Measurements from ENCODE around the gene CLEC20A. TPM values are rescaled to one million over a fixed set of nuclear protein-coding genes. Genes with fewer than 3 reads are reported as not detected.

The CLEC20A gene
- total and polyA plus RNA-seq, 2 of the 8 experiments (the other 6 are each of a cell fraction or from before 2014, with no cell fraction given): not detected

- no peaks in the 10 kb centered on the region for H3K79me2 ChIP-seq (ENCODE audit: control insufficient read depth in 1 of 2, insufficient read depth in 2 of 2, low read length in 2 of 2)
- H3K18ac ChIP-seq (ENCODE audit: extremely low read depth, low read length): no peak overlapping the region
- H3K27me3 ChIP-seq (replicated peaks in 1 of 4; ENCODE audit: control insufficient read depth in 3 of 4, extremely low read depth in 1 of 4, insufficient read depth in 3 of 4, low read length in 3 of 4): no peaks in the 10 kb centered on the region
- no peak overlapping the region for H4K91ac ChIP-seq (replicated peaks; ENCODE audit: insufficient read length, low read length)
- FAIRE-seq: no peak
- H3K79me1 ChIP-seq (ENCODE audit: low read depth, low read length): no peaks in the 10 kb centered on the region; the same call in 1 of the 2 replicates
- TF ChIP-seq TBP (IDR thresholded peaks at IDR 0.05; ENCODE audit: low read depth, low read length) (no peak), SIN3A (conservative IDR thresholded peaks at IDR 0.05 in 1 of 2, IDR thresholded peaks at IDR 0.05 in 1 of 2; ENCODE audit: low read depth in 1 of 2, low read length in 2 of 2) (no peak), GABPA (IDR thresholded peaks at IDR 0.05; ENCODE audit: borderline replicate concordance, insufficient read depth, low read length) (no peak), RNF2 (IDR thresholded peaks at IDR 0.05; ENCODE audit: borderline replicate concordance, low read depth, low read length, missing control alignments, poor library complexity, severe bottlenecking) (no peak), CBX8 (IDR thresholded peaks at IDR 0.05; ENCODE audit: borderline replicate concordance, low read depth, low read length) (no peak), JUND (IDR thresholded peaks at IDR 0.05; ENCODE audit: low read length) (no peak), TAF7 (optimal IDR thresholded peaks at IDR 0.05; ENCODE audit: borderline replicate concordance, low read depth, low read length) (no peak), JUN (IDR thresholded peaks at IDR 0.05; ENCODE audit: low read depth, low read length) (no peak), TAF1 (IDR thresholded peaks at IDR 0.05; ENCODE audit: low read depth, low read length) (no peak), CHD2 (IDR thresholded peaks at IDR 0.05; ENCODE audit: low read length) (no peak), YY1 (IDR thresholded peaks at IDR 0.05; ENCODE audit: low read depth, low read length) (no peak), USF2 (IDR thresholded peaks at IDR 0.05; ENCODE audit: low read length) (no peak)
- CTCF ChIA-PET (ENCODE audit: partially characterized antibody): interaction anchor here (0.7 to 13.1 kb wide), 13 partner anchors 8 to 472 kb away, joined by 3 to 238 read pairs (median 3); partner anchors contain the start of gene TEX35
- H3K4me2 ChIP-seq (ENCODE audit: insufficient read depth in 1 of 2, low read depth in 2 of 2, low read length in 2 of 2): no peak overlapping the region
- no peak overlapping the region for H2BK20ac ChIP-seq (ENCODE audit: low read length)
- H3K27ac ChIP-seq (ENCODE audit: low read depth, low read length): no peak overlapping the region
- no peaks in the 10 kb centered on the region for H3K9me3 ChIP-seq (ENCODE audit: insufficient read depth in 2 of 2, low read depth in 1 of 2, low read length in 1 of 2)
- H4K8ac ChIP-seq (ENCODE audit: extremely low read depth, insufficient read depth, low read length): no peak overlapping the region
- no peak overlapping the region for H3K4ac ChIP-seq (replicated peaks; ENCODE audit: insufficient read length, low read depth, low read length)
- H4K20me1 ChIP-seq (replicated peaks in 1 of 2; ENCODE audit: control insufficient read depth in 1 of 2, insufficient read depth in 2 of 2, low read length in 2 of 2): no peaks in the 10 kb centered on the region
- H2BK15ac ChIP-seq (ENCODE audit: low read length): no peak overlapping the region
- H3K4me3 ChIP-seq (ENCODE audit: extremely low read depth in 1 of 4, insufficient read depth in 2 of 4, low read depth in 3 of 4, low read length in 4 of 4): no peak overlapping the region
- no peak overlapping the region for H3K23ac ChIP-seq (ENCODE audit: insufficient read length)
- POLR2A ChIA-PET (ENCODE audit: partially characterized antibody): interaction anchor here (1.2 kb wide), 1 partner anchor 9 kb away, joined by 3 read pairs; no protein-coding TSS in a partner anchor
- no peak overlapping the region for H3K14ac ChIP-seq (ENCODE audit: insufficient read length)
- no peak overlapping the region for H2BK12ac ChIP-seq (ENCODE audit: low read depth, low read length)
- H2AK5ac ChIP-seq (ENCODE audit: low read depth, low read length): no peak overlapping the region
- H3K4me1 ChIP-seq (replicated peaks in 1 of 4; ENCODE audit: control insufficient read depth in 3 of 4, insufficient read depth in 4 of 4, low read length in 3 of 4): no peaks in the 10 kb centered on the region; a peak in 1 of 7 replicates
- no peaks in the 10 kb centered on the region for H3K36me3 ChIP-seq (ENCODE audit: control insufficient read depth in 2 of 4, insufficient read depth in 4 of 4, low read length in 3 of 4)
- H2BK120ac ChIP-seq (replicated peaks; ENCODE audit: low read depth, low read length): no peak overlapping the region
- H2BK5ac ChIP-seq (ENCODE audit: low read depth, low read length): no peak overlapping the region
- no peak for DNase-seq (ENCODE audit: low read depth in 1 of 2, low spot score in 2 of 2)
- 59% methylated on average over 5 of the region's 6 CpGs; no CpG with 5 or more reads in 1 of the 2 experiments for WGBS, 2 experiments (ENCODE audit: extremely low coverage in 1 of 2, insufficient coverage in 1 of 2, insufficient read length in 1 of 2, insufficient replicate concordance in 2 of 2, low coverage in 1 of 2, low lambda C conversion rate in 2 of 2, missing lambda C conversion rate in 1 of 2)
- H3K23me2 ChIP-seq (ENCODE audit: low read depth, low read length): no peaks in the 10 kb centered on the region; the same call in none of the 2 replicates
- H4K5ac ChIP-seq (ENCODE audit: insufficient read length, low read depth, low read length): no peak overlapping the region
- no peak overlapping the region for H2AFZ ChIP-seq (ENCODE audit: low read length)
- H3K56ac ChIP-seq (replicated peaks; ENCODE audit: insufficient read length, low read depth, low read length): no peak overlapping the region
- no peak overlapping the region for H3K9ac ChIP-seq (replicated peaks in 1 of 4; ENCODE audit: extremely low read depth in 1 of 4, low read depth in 3 of 4, low read length in 3 of 4)
These were observed 7.1 kb upstream of the CLEC20A start for GRCh38 chr1:178503849-178504248.

Data from H1 (cell line).